Embryonic facial prominence (tissue), 1 donor: ENCODE data around the gene REELD1.

Experiments used
- DNase-seq: peaks from one replicate; pipeline ENCODE4 v3.0.0-alpha.2; 2016; ENCODE audit errors: extremely low spot score

REELD1 gene

DNA sequence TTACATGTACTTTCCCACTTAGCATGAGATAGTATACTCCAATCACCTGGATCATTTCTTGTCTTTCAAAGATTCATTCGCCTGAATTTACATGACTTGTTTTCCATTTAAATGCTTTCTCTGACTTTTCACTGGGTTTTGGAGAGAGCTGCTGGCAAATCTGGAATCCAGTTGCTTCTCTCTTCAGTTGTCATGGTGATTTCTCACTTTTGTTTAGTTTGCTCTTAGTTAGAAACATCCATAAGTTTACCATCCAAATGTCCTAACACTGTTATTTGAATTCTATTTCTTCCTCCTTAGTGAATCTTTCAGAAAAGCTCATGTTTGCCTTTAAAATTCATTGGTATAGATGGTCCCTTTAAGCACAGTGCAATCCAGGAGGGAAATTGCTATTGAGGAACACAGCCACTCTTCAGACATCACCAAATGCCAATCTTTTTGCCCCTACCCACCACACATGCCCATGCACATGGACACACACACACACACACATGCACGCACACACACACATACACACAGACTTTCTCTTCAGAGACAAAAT lies 51.7 kb downstream of the REELD1 start:
- DNase-seq, result no peak

DNA sequence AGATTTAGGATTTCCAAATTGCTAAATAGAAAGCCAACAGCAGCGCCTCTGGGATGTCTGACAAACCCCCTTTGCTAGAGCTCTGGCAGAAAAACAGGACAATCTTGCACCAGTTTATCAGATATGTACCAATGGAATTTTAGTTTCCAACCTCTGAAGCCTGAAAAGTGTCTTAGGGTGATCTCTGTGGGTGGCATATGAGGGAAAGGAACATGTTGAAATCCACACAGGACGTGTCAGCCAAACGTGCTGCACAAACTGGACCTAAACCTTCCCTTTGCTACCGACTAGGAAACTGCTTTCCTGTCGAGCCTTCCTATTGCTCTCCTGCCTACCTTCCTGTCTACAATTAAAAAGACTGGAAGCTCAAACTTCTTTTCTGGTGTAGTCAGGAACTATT lies 53.5 kb downstream of the REELD1 start:
- no peak for DNase-seq

DNA sequence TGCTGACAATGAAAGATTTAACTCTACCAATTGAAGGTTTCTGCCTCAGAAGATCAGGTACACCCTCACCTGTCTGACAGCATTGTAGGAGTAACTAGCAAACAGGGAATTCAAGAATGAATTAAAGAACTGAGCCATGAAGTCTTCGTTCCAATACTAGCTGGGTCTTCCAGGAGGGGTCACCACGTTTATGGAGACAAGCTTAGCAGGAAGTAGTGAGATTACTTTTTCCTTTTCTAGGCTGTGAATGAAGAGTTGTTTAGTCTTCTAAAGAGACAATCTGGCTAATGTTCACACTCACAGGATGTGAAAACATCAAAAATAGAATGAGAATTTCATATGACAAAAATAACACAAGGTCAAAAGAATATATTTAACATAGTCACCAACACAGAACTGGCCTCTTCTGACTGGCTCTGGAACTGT lies 54.9 kb downstream of the REELD1 start:
- no peak for DNase-seq

DNA sequence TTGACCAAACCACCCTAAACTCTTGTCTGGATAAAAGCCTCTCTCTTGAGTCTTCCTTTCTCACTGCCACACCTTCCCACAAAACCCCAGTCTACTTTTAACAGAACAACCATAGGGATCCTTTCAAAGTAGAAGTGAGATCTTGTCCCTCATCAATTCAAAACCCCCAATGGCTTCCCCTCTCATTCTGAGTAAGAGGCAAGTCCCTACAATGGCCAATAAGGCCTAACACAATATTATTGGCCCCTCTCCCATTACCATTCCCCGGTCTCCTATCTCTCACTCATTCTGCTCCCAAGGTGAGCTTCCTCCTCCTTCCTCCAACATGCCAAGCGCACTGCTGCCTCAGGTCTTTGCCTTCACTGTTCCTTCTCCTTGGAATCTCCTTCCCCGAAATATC lies 57.1 kb downstream of the REELD1 start:
- no peak for DNase-seq

DNA sequence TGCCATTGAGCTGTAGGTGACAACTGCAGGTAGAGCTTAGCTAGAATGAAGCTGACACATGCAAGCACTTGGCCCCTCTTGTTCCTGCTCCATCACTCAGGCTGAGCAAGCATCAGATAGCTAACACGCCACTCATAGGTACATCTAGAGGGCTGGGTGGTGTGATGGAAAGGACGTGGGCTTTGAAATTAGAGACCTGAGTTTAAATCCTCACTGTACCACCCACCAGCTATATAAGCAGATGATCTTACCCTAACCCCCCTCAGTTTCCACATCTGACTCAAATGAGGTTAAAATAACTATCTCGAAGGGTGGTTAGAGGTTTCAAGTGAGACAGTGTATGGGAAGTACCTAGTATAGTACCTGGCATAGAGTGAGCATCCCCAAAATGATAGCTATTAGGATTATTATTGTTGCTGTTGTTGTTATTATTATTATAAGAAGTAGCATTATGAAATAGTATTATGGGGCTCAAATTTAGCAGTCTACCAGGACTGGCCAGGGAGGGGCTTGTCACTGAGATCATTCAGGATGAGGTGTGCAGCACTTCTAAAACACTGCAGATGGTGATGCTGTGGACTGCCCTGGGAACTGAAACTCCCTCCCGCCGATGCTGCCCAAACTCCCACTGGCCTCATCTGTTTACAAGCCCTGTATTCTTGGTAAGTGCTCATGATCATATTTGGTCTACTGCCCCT lies 59.0 kb downstream of the REELD1 start:
- DNase-seq, result no peak

DNA sequence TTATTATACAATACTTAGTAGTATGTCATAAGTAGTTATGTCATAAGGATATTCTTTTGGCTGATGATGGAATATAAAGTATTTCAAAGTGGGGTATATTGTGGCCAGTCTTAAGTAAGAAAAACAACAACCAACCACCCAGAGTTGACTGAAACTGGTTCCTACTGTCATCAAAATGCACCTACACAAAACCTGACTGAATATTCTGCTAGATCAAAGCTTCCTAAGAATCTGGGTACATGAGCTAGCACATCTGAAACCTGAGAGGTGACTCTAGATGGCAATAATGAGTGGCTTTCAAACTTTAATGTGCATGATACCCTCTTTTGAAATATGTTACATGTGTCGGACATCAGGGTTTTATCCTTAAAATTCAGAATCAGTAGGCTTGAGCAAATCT lies 60.4 kb downstream of the REELD1 start:
- DNase-seq, result no peak

DNA sequence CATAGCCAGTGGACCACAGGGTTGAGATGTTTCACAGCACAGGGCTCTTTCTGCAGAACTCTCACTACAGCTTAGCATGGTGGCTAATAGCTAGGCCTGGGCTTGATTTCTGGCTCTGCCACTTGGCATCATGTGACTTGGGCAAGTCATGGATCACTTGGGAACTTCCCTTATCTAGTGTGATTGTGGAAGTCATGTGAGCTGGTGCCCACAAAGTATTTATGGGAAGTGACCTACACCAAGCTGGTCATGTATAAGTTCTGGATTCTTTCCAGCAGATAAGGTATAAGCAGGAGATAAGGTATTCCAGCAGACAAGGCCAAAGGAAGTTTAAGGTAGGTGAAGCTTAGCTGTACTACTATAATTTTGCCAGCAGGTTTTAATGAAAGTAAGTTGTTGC lies 61.0 kb downstream of the REELD1 start:
- DNase-seq, result no peak

DNA sequence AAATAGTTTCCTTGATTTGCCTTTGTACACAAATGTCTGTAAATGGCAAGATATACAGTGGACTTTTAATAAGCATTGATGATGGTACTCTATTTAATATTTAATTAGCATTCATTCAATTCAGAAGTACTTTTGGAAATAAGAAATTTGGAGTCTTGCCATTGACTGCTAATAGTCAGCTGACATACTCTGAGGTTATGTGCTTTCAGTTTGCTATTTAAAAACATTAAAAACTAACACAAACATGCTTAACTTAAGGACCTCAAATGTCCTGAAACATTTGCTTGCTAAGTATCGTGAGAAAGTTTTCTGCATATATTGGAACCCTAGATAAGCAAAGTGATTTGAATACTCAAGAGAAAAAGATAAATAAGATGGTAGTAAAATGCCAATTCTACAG lies 64.6 kb downstream of the REELD1 start:
- no peak for DNase-seq
